ENCODE results near the gene SPRYD3.

SPRYD3 gene

DNA sequence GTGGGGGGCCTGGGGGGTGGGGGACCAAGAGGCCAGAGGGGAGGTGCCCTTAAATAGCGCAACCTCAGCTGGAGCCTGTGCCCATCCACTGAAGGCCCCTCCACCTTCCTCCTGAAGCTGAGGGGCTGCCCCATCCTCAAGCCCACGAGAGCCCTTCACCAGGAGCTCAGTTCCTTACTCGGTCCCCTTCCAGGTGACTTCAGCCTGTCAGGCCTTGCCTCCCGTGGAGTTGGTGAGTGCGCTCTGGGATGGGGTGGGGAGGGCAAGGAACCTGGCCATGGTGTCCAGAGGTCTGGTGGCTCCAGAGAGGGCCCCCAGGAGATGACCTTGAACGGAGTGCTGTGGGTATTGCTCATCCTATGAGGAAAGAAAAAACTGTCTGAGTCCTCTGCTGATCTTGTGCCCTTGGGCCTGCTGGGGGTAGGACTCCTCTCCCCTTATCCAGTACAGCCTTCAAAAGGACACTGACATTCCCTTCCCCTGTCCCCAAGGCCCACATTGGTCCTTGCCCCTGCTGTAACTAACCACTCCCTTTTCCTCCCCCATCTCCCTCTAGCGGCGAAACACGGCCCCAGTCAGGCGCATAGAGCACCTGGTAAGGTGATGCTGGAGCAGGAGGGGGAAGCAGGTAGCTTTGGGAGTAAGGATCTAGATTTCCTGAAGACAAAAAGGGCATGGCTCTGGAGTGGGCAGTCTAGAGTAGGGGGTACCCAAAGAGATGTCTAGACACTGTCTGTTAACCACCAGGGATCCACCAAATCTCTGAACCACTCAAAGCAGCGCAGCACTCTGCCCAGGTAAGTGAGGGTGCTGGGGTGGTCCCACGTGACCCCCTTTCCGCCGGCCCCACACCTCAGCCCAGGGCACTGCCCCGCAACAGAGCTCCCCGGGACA lies 25.7 kb downstream of the SPRYD3 start:
- peak overlapping the region; percentile 96 for H3K27ac ChIP-seq
- TF ChIP-seq, protein P1, sequence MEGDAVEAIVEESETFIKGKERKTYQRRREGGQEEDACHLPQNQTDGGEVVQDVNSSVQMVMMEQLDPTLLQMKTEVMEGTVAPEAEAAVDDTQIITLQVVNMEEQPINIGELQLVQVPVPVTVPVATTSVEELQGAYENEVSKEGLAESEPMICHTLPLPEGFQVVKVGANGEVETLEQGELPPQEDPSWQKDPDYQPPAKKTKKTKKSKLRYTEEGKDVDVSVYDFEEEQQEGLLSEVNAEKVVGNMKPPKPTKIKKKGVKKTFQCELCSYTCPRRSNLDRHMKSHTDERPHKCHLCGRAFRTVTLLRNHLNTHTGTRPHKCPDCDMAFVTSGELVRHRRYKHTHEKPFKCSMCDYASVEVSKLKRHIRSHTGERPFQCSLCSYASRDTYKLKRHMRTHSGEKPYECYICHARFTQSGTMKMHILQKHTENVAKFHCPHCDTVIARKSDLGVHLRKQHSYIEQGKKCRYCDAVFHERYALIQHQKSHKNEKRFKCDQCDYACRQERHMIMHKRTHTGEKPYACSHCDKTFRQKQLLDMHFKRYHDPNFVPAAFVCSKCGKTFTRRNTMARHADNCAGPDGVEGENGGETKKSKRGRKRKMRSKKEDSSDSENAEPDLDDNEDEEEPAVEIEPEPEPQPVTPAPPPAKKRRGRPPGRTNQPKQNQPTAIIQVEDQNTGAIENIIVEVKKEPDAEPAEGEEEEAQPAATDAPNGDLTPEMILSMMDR (conservative IDR thresholded peaks at IDR 0.05), result peak; percentile 96
- no peak for TF ChIP-seq ZFX (IDR thresholded peaks at IDR 0.05)

DNA sequence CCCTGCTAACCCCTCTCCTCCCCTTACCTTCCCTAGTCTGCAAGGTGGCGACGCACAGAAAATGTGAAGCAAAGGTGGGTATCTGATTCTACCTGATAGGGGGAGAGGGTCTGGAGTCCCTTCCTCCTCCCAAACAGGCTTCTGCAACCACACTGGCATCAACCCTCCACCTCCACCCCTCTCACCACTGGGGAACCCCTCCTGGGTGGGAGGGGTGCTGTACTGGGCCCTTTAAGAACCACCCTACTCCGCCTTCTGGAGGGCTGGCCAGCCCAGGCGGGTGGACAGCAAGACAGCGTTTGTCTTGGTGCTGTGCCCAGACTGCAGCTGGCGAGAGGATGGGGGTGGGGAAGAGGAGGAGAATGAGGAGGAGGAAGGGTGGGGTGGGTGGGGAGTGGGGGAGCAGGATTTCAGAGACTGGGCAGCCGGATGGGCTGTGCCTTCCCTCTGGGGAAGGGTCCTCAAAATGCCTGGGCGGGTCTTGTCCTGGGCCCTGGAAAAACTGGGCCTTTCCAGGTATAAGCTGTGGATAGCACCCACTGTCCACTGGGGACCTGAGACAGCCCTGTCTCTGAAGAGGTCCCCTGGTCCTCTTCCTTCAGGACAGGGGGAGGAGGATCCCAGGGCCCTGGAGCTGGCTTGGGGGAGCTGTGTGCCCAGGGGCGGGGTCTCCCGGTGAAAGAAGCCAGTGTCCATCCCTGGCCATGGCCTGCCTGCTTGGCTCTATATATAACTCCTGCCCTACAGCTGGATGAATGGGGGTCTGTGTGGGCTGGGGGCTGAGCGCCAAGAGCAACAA lies 26.6 kb downstream of the SPRYD3 start:
- peak overlapping the region; percentile 96 for H3K27ac ChIP-seq
- TF ChIP-seq, protein P1 (conservative IDR thresholded peaks at IDR 0.05), result no peak
- no peak for TF ChIP-seq ZFX (IDR thresholded peaks at IDR 0.05)

DNA sequence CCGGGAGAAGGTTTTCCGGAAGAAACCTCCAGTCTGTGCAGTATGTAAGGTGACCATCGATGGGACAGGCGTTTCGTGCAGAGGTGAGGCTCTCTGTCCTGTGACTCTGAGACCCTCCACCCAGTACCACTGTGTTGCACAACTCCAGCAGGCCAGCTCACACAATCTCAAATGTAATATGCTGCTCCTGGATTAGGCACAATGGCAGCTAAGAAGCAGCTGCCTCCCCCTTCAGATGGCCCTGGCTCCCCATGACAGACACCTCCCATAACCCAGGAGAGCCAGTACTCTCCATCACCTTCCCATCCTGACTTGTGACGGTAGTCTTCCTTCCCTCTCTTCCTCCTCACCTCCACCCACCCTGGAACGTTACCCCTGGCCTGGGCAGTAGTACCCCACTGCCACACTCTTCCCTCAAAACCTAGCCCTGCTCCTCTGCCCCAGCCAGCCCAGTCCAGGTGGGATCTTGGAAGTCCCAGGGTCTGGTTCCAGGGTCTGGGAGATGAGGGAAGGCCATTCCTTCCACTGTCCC lies 27.2 kb downstream of the SPRYD3 start:
- no peak for TF ChIP-seq ZFX (IDR thresholded peaks at IDR 0.05)
- TF ChIP-seq, protein P1 (conservative IDR thresholded peaks at IDR 0.05), result no peak
- peak overlapping the region; percentile 96 for H3K27ac ChIP-seq

DNA sequence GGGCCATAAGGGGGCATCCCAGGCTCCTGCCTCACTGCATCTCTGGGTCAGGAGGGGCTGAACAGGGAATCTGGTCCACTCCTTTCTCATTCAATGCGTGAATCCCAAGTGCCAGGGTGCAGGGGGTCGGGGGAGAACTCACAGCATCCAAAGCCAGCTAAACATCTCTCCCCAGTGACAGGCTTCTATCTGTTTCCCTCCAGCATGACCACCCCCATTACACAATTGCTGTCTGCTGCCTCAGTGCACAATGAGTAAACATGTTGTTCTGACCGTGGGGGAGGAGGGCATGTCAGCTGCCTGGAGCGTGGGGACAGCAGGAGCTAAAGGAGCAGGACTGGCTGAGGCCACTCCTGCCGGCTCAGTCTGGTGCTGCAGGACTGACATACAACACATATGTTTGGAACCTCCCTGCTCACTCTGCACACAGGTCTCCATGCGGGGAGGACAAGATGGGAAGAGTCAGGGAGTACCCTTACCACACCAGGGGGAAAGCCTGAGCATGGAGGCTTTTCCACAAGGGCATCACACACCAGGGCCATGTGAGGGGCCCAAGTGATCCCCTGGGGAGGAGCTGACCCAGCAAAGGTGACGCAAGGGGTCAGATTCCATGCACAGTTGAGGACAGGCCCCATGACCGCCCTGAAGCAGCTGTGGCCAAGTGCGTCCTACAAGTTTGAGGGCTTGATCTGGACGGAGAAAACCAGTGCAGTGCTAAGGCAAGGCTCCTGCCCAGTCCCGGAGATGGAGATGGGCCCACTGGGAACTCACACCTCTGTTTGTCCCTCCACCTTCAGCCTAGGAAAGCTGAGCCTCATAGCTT lies 27.9 kb downstream of the SPRYD3 start:
- peak overlapping the region; percentile 96 for H3K27ac ChIP-seq
- TF ChIP-seq, protein P1 (conservative IDR thresholded peaks at IDR 0.05), result no peak; the same call in 1 of the 2 replicates
- TF ChIP-seq ZFX (IDR thresholded peaks at IDR 0.05), result no peak

DNA sequence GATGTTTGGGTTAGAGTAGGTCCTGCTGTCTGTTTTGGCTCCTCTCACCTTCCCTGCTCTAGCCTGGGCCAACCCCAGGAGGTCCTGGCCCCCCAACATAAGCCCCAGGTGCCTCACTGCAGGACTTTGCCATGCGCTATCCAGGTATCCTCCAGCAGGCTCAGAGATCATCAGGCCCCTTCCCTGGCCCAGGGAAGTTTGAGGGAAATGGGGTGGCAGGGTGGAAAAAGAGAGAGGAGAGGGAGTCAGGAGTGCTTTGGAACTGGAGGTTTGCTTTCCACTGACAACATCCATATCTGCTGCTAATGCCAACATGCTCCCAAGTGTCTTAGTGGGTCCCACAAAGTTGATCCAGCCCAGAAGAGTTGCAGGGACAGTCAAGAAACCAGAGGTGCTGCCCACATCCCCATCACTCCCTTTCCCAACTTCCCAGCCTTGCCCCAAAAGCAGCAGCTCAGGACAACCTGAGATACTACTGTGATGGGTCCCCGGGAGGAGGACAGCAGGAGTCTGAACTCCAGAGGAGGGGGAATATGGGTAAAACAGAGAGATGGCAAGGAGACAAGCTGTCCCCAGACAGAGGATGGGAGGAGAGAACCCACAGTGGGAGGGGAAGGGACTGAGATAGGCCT lies 28.6 kb downstream of the SPRYD3 start:
- no peak for TF ChIP-seq ZFX (IDR thresholded peaks at IDR 0.05)
- TF ChIP-seq, protein P1 (conservative IDR thresholded peaks at IDR 0.05), result no peak
- H3K27ac ChIP-seq, result peak overlapping the region; percentile 96

DNA sequence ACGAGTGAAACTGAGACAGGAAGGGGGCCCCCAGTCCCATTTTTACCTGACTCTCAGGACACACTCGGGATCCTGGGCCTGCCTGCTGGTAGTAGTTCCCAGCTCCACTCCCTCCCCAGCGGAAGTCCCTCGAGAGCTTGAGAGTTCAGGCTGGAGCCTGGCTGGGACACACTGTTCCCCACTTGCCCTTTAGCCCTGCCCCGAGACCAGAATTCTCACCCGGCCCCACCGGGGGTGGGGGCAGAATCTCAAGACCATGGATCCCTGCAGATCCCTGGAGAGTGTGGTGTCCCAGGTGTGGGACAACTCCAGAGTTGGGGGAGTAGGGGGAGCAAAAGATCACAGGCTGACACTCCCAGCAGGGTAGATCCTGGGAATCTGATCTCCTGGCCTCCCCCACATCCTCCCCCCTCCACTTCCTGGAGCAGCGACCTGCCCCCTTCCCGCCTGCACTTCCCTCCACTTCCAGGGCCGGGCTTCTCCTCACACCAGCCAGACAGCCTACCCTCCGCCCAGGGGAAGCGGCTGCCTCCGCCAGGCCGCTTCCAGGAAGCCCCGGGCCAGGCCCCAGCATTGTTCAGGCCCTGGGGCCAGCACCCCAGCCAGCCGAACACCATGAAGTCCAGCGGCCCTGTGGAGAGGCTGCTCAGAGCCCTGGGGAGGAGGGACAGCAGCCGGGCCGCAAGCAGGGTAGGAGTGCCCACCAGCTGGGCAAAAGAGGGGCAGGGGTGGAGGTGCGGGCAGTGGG lies 29.4 kb downstream of the SPRYD3 start, which contains the start of gene TNS2:
TSS of gene TNS2 (plus strand) at position 495 of the 748 bp plus-strand sequence. CDS start at position 616, 121 bp downstream.
- TF ChIP-seq ZFX (IDR thresholded peaks at IDR 0.05), result peak; percentile 43; the same call in 1 of the 2 replicates
- TF ChIP-seq, protein P1 (conservative IDR thresholded peaks at IDR 0.05), result no peak
- H3K27ac ChIP-seq, result peak within 1 kb of the TSS; percentile 96

Data from C4-2B (cell line).